A549 (cell line): Measurements from ENCODE around the gene TSC22D1. TPM values are rescaled to one million over a fixed set of nuclear protein-coding genes. Genes with fewer than 3 reads are reported as not detected.

Experiments
- ATAC-seq, 2 experiments: fragments of 200-7000 bp in 1 of 2; fragments of >200 bp in 1 of 2; cut with Nextera tagmentation in 1 of 2; cut with Tn5 transposase in 1 of 2; 3 replicates each; pipeline versions ENCODE4 v1.8.0 to v1.9.1; 2018 to 2020; ENCODE audit warnings: mild to moderate bottlenecking in 1 of 2, moderate library complexity in 1 of 2
- CTCF ChIA-PET: fragments of 300-600 bp; sonication (Branson Sonifier 250); formaldehyde crosslinking; extraction: SDS; loops from one replicate; lab custom pipeline; 2021; ENCODE audit warnings: antibody characterized with exemption, inconsistent platforms; lab: Yijun Ruan, JAX
- POLR2A ChIA-PET: fragments of 350-600 bp; formaldehyde crosslinking; extraction: SDS; loops from one replicate; lab custom pipeline; 2021; ENCODE audit warnings: antibody characterized with exemption, inconsistent platforms; lab: Yijun Ruan, JAX
- DNase-seq, 2 experiments: peaks; one replicate each; pipeline versions ENCODE4 v3.0.0 to v3.0.0-alpha.2; 2011 to 2016; ENCODE audit warnings: low read depth in 1 of 2, low spot score in 1 of 2
- FAIRE-seq: peaks from 2 replicates; lab custom pipeline; 2011; peaks lifted over from hg19 to GRCh38; lab: Jason Lieb, UNC
- H3K27ac ChIP-seq, 2 experiments: fragments of >200 bp; sonication (Bioruptor Twin); formaldehyde crosslinking; 3 replicates each; pipeline ENCODE4 v1.5.1; 2016 to 2017
- H3K4me1 ChIP-seq: fragments of >200 bp; sonication (Bioruptor Twin); formaldehyde crosslinking; 3 replicates; pipeline ENCODE4 v1.6.1; 2016
- H3K4me2 ChIP-seq: fragments of >200 bp; sonication (Bioruptor Twin); formaldehyde crosslinking; 3 replicates; pipeline ENCODE4 v1.6.1; 2016
- H3K4me3 ChIP-seq: fragments of >200 bp; sonication (Bioruptor Twin); formaldehyde crosslinking; 3 replicates; pipeline ENCODE4 v1.5.1; 2016
- H3K9me3 ChIP-seq: fragments of >200 bp; sonication (Bioruptor Twin); formaldehyde crosslinking; 3 replicates; pipeline ENCODE4 v1.6.1; 2016
- ATOH8 ChIP-seq: fragments of 250-450 bp; sonication (Bioruptor Pico); IDR thresholded peaks from 2 replicates; pipeline ENCODE4 v1.5.0; 2020; ENCODE audit warnings: low read depth, mild to moderate bottlenecking, moderate library complexity
- CEBPB ChIP-seq, 2 experiments: fragments of >200 bp in 1 of 2; sonication (Bioruptor Twin) in 1 of 2; formaldehyde crosslinking in 1 of 2; IDR thresholded peaks; 2 replicates each; pipeline ENCODE4 v1.6.1; 2012 to 2016
- EP300 ChIP-seq, 2 experiments: fragments of >200 bp; sonication (Bioruptor Twin); formaldehyde crosslinking; IDR thresholded peaks; 2 replicates in 1 of 2; 3 replicates in 1 of 2; pipeline ENCODE4 v1.6.1; 2016 to 2017
- ESRRA ChIP-seq: fragments of 150-350 bp; IDR thresholded peaks from 2 replicates; pipeline ENCODE4 v1.6.1; 2014; ENCODE audit warnings: mild to moderate bottlenecking, low read length, borderline replicate concordance
- FOSB ChIP-seq: fragments of 250-450 bp; sonication (Bioruptor Pico); IDR thresholded peaks from 2 replicates; pipeline ENCODE4 v1.5.0; 2020; ENCODE audit warnings: mild to moderate bottlenecking, moderate library complexity
- FOXS1 ChIP-seq: fragments of 250-450 bp; sonication (Bioruptor Pico); IDR thresholded peaks from 2 replicates; pipeline ENCODE4 v1.5.0; 2020; ENCODE audit warnings: mild to moderate bottlenecking, moderate library complexity
- GATA3 ChIP-seq: IDR thresholded peaks from 2 replicates; pipeline ENCODE4 v1.6.1; 2012; ENCODE audit warnings: borderline replicate concordance
- HDAC2 ChIP-seq: fragments of 200-600 bp; sonication (generic); IDR thresholded peaks from 2 replicates; pipeline ENCODE4 v1.6.1; 2016
- HEYL ChIP-seq: fragments of 250-450 bp; sonication (Bioruptor Pico); IDR thresholded peaks from 2 replicates; pipeline ENCODE4 v1.8.0; 2021; ENCODE audit warnings: mild to moderate bottlenecking, moderate library complexity
- HOXB5 ChIP-seq: fragments of 250-450 bp; sonication (Bioruptor Pico); IDR thresholded peaks from 2 replicates; pipeline ENCODE4 v1.5.0; 2020; ENCODE audit warnings: mild to moderate bottlenecking, moderate library complexity
- JUN ChIP-seq, 2 experiments: fragments of >200 bp; sonication (Bioruptor Twin); formaldehyde crosslinking; IDR thresholded peaks; 2 replicates in 1 of 2; 3 replicates in 1 of 2; pipeline ENCODE4 v1.6.1; 2016 to 2017
- KDM1A ChIP-seq: fragments of 200-600 bp; sonication (generic); IDR thresholded peaks from 2 replicates; pipeline ENCODE4 v1.6.1; 2016; ENCODE audit warnings: low read depth, mild to moderate bottlenecking
- MYC ChIP-seq: IDR thresholded peaks from 2 replicates; pipeline ENCODE4 v1.6.1; 2012; ENCODE audit warnings: mild to moderate bottlenecking, inconsistent platforms, low read length, improper control_type of control experiment, borderline replicate concordance
- NFE2L2 ChIP-seq: fragments of 150-350 bp; conservative IDR thresholded peaks from 2 replicates; pipeline ENCODE4 v1.6.1; 2014; ENCODE audit warnings: low read length
- NPAS2 ChIP-seq: fragments of 250-450 bp; sonication (Bioruptor Pico); IDR thresholded peaks from 2 replicates; pipeline ENCODE4 v1.8.0; 2022; ENCODE audit warnings: mild to moderate bottlenecking, moderate library complexity, borderline replicate concordance
- NR3C1 ChIP-seq: fragments of >200 bp; sonication (Bioruptor Twin); formaldehyde crosslinking; IDR thresholded peaks from 3 replicates; pipeline ENCODE4 v1.6.1; 2017
- PHF8 ChIP-seq: fragments of 200-600 bp; sonication (generic); IDR thresholded peaks from 2 replicates; pipeline ENCODE4 v1.6.1; 2016; ENCODE audit warnings: low read depth, mild to moderate bottlenecking, antibody characterized with exemption, moderate library complexity, borderline replicate concordance
- POLR2A ChIP-seq: IDR thresholded peaks from 2 replicates; pipeline ENCODE4 v1.6.1; 2012; ENCODE audit warnings: mild to moderate bottlenecking, low read length
- POLR2AphosphoS2 ChIP-seq: conservative IDR thresholded peaks from 2 replicates; pipeline ENCODE4 v1.6.1; 2012; ENCODE audit warnings: low read length, improper control_type of control experiment, inconsistent platforms
- RARB ChIP-seq: fragments of 250-450 bp; sonication (Bioruptor Pico); IDR thresholded peaks from 2 replicates; pipeline ENCODE4 v1.8.0; 2021; ENCODE audit warnings: mild to moderate bottlenecking, moderate library complexity
- RCOR1 ChIP-seq: fragments of 150-350 bp; IDR thresholded peaks from 2 replicates; pipeline ENCODE4 v1.6.1; 2014; ENCODE audit warnings: antibody characterized with exemption, low read length, low read depth
- RNF2 ChIP-seq: fragments of 200-600 bp; sonication (generic); IDR thresholded peaks from 2 replicates; pipeline ENCODE4 v1.6.1; 2016; ENCODE audit warnings: low read depth, mild to moderate bottlenecking, antibody characterized with exemption, moderate library complexity, borderline replicate concordance
- ZC3H11A ChIP-seq: fragments of 450-650 bp; IDR thresholded peaks from 2 replicates; pipeline ENCODE4 v1.6.1; 2014; ENCODE audit warnings: antibody characterized with exemption, mild to moderate bottlenecking
- ZNF302 ChIP-seq: fragments of 250-450 bp; sonication (Bioruptor Pico); IDR thresholded peaks from 2 replicates; pipeline ENCODE4 v1.9.0; 2021; ENCODE audit warnings: inconsistent platforms, mild to moderate bottlenecking, moderate library complexity
- WGBS: methylation state at CpG from one replicate; pipeline ENCODE4 v1.1.6; 2017; ENCODE audit errors: missing lambda C conversion rate; 5-methylcytosine and 5-hydroxymethylcytosine counted together
- polyA plus RNA-seq, 4 experiments: library from polyadenylated mRNA; depleted of rRNA in 3 of 4; stranded (reverse); fragments of >200 nt; fragmentation: RNase III in 1 of 4; extraction: RNeasy Plus Mini Kit Qiagen cat#74134 plus additional on column Dnase treatment in 1 of 4; gene quantifications; 2 replicates in 3 of 4; 3 replicates in 1 of 4; pipeline ENCODE4 v1.2.3, GENCODE V29; 2011 to 2017
- TF ChIP-seq, protein P1 (sequence below): fragments of >200 bp; sonication (Bioruptor Twin); formaldehyde crosslinking; IDR thresholded peaks from 3 replicates; pipeline ENCODE4 v1.5.1; 2016
- TF ChIP-seq, protein P2 (sequence below): fragments of >200 bp; sonication (Bioruptor Twin); formaldehyde crosslinking; IDR thresholded peaks from 2 replicates; pipeline ENCODE4 v1.6.1; 2016

The TSC22D1 gene
- polyA plus RNA-seq, 2 of the 4 experiments (the other 2 are of a cell fraction): 66.8 to 196 TPM

DNA sequence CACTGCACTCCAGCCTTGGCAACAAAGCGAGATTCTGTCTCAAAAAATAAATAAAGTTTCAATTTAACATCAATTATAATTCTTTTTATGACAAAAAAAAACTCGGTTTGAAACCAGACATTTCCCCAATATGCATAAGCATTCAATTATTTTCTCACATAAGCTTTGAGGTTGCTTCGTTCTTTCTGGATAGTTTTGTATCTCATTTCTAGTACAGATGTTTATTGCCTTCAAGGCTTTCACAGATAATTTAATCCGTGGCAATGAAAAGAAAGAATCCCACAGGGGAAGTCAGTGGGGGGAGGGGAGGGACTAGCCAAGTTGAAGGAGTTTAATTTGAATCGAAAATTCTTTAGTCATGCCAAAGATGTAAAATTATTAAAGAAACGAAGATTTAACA is 29.6 kb upstream of the TSC22D1 start:
- no peak overlapping the region for H3K27ac ChIP-seq
- ChIA-PET POLR2A (no interaction called here), CTCF (interaction anchor here (0.7 kb wide), 1 partner anchor 55 kb away, joined by 3 read pairs; no protein-coding TSS in a partner anchor)
- FAIRE-seq (no peak), DNase-seq (no peak), ATAC-seq (no peak)
- no peaks in the 10 kb centered on the region for H3K4me1 ChIP-seq
- TF ChIP-seq RARB (CRISPR knock-in tag): no peak
- no peak for TF ChIP-seq CEBPB (IDR thresholded peaks at IDR 0.05)
- no peak for TF ChIP-seq NPAS2
- no peak for TF ChIP-seq NR3C1
- no peak for TF ChIP-seq MYC
- no peak for TF ChIP-seq JUN (IDR thresholded peaks at IDR 0.05)
- TF ChIP-seq, protein P1, sequence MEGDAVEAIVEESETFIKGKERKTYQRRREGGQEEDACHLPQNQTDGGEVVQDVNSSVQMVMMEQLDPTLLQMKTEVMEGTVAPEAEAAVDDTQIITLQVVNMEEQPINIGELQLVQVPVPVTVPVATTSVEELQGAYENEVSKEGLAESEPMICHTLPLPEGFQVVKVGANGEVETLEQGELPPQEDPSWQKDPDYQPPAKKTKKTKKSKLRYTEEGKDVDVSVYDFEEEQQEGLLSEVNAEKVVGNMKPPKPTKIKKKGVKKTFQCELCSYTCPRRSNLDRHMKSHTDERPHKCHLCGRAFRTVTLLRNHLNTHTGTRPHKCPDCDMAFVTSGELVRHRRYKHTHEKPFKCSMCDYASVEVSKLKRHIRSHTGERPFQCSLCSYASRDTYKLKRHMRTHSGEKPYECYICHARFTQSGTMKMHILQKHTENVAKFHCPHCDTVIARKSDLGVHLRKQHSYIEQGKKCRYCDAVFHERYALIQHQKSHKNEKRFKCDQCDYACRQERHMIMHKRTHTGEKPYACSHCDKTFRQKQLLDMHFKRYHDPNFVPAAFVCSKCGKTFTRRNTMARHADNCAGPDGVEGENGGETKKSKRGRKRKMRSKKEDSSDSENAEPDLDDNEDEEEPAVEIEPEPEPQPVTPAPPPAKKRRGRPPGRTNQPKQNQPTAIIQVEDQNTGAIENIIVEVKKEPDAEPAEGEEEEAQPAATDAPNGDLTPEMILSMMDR: no peak
- no peak for TF ChIP-seq ZC3H11A
- no peak for TF ChIP-seq GATA3
- no peak for TF ChIP-seq ZNF302 (CRISPR knock-in tag)
- TF ChIP-seq HOXB5: no peak
- WGBS: 55% methylated on average over 6 of the region's 6 CpGs
- H3K4me3 ChIP-seq: no peak overlapping the region
- no peaks in the 10 kb centered on the region for H3K9me3 ChIP-seq
- no peak overlapping the region for H3K4me2 ChIP-seq

DNA sequence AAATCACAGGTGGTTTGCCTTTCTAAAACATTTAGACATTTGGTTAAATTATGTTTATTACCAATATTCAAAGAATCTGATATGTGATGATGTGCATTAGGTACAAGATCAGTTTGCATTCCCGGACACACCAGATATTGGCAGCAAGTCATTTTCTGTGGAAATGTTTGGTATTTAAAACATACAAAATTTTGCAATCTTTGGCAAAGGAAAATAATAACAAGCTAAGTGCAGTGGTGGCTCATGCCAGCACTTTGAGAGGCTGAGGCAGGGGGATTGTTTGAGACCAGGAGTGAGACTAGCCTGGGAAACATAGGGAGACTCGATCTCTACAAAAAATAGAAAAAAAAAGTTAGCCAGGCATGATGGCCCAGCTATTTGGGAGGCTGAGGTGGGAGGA is 29.1 kb upstream of the TSC22D1 start:
- Histone ChIP-seq H3K9me3 (no peaks in the 10 kb centered on the region), H3K4me2 (no peak overlapping the region), H3K4me1 (no peaks in the 10 kb centered on the region), H3K4me3 (no peak overlapping the region), H3K27ac (no peak overlapping the region)
- ChIA-PET POLR2A (no interaction called here), CTCF (interaction anchor here (0.7 kb wide), 1 partner anchor 55 kb away, joined by 3 read pairs; no protein-coding TSS in a partner anchor)
- TF ChIP-seq NR3C1: no peak
- TF ChIP-seq EP300 (IDR thresholded peaks at IDR 0.05): no peak
- TF ChIP-seq POLR2AphosphoS2: no peak
- no peak for TF ChIP-seq POLR2A
- TF ChIP-seq RCOR1: no peak
- TF ChIP-seq ATOH8 (CRISPR knock-in tag): no peak
- no peak for TF ChIP-seq FOXS1 (CRISPR knock-in tag)
- no peak for DNase-seq
- no peak for FAIRE-seq
- no peak for ATAC-seq
- WGBS: 23% methylated on average over 2 of the region's 2 CpGs

DNA sequence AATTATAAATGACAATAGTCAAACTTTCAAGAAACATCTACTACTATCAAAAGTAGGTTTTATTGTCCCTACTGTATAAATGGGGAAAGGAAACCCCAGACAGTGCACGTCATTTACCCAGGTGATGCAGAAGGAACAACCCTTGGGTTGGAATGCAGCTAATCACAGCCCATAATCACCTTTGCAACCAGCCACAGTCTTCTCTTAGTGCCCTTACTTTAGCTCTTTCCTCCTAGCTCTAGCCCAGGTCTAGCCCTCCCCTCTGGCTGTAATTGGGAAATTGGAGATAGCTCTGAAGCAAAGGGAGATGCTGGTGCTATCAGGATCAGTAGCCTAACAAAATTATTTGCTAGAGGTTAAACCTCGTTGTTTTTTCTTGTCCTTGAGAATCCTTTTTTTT is 25.5 kb upstream of the TSC22D1 start:
- no peaks in the 10 kb centered on the region for H3K4me1 ChIP-seq
- no peak for DNase-seq
- no peak overlapping the region for H3K4me3 ChIP-seq
- TF ChIP-seq HEYL (CRISPR knock-in tag) (no peak), HOXB5 (no peak), ESRRA (no peak), RCOR1 (no peak), HDAC2 (no peak), KDM1A (no peak), RARB (CRISPR knock-in tag) (no peak), PHF8 (no peak), ATOH8 (CRISPR knock-in tag) (no peak), FOSB (CRISPR knock-in tag) (no peak), POLR2AphosphoS2 (no peak), NFE2L2 (no peak), RNF2 (no peak)
- TF ChIP-seq, protein P1: no peak
- TF ChIP-seq, protein P2, sequence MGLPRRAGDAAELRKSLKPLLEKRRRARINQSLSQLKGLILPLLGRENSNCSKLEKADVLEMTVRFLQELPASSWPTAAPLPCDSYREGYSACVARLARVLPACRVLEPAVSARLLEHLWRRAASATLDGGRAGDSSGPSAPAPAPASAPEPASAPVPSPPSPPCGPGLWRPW: no peak
- TF ChIP-seq, all 56 proteins: peak for 0
- ChIA-PET POLR2A (no interaction called here), CTCF (no interaction called here)
- H3K27ac ChIP-seq: no peak overlapping the region
- no peaks in the 10 kb centered on the region for H3K9me3 ChIP-seq
- no peak for FAIRE-seq
- ATAC-seq: no peak
- 43% methylated on average over 2 of the region's 2 CpGs for WGBS
- H3K4me2 ChIP-seq: no peak overlapping the region
